Brain microvascular endothelial cell (primary cell): ENCODE data around the gene OLFM2.
A peak's percentile ranks its signal among the peaks of the same experiment; 100 is the strongest.
"Not testable (repeated sequence)": the region's sequence is repeated elsewhere in the genome, so short reads cannot be mapped to it uniquely, and the experiment has no call there.

Experiments used
- DNase-seq: peaks from one replicate; pipeline ENCODE4 v3.0.0-alpha.2; 2020
- H3K27ac ChIP-seq: fragments of 250-450 bp; sonication (Bioruptor Pico); 2 replicates; pipeline ENCODE4 v1.5.1; 2020; ENCODE audit warnings: mild to moderate bottlenecking, moderate library complexity
- H3K27me3 ChIP-seq: fragments of 250-450 bp; sonication (Bioruptor Pico); replicated peaks from 2 replicates; pipeline ENCODE4 v1.5.1; 2020; ENCODE audit warnings: mild to moderate bottlenecking
- H3K36me3 ChIP-seq: fragments of 250-450 bp; sonication (Bioruptor Pico); replicated peaks from 2 replicates; pipeline ENCODE4 v1.5.1; 2020; ENCODE audit warnings: mild to moderate bottlenecking
- H3K4me3 ChIP-seq: 2 replicates; pipeline ENCODE4 v1.5.1; 2011; ENCODE audit warnings: low read depth, mild to moderate bottlenecking, control low read depth, low read length, moderate library complexity
- in situ Hi-C: cut with HindIII; loops from 2 replicates; pipeline ENCODE4 v1.10.0; 2017; ENCODE audit warnings: low sequenced_read_pairs, low pct_ligation_motif_present
- TF ChIP-seq, protein P1 (sequence below): IDR thresholded peaks from 2 replicates; pipeline ENCODE4 v1.5.1; 2011; ENCODE audit warnings: low read depth, mild to moderate bottlenecking, moderate library complexity, low read length, control low read depth, inconsistent platforms; ENCODE audit errors: missing control alignments

OLFM2 gene

DNA sequence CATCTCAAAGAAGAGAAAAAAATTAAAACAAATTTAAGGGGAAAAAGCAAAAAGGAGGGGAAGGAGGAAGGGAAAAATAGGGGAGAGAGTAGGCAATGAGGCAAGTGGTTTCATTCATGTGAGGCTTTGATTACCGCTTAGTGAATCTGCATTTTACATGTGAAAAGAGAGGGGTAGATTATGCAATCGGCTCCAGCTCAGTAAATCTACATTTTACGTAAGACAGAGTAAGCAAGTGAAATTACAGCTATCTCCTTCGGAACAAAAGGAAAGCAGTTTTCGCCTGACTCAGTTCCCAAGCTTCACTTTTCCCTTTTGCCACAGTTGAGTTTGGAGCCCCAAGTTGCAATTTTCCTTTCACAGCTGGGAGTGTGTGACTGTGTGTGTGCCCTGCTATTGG, 16.0 kb upstream of the OLFM2 start:
- Histone ChIP-seq H3K36me3 (no peaks in the 10 kb centered on the region), H3K4me3 (no peak overlapping the region), H3K27me3 (no peaks in the 10 kb centered on the region), H3K27ac (no peak overlapping the region)
- TF ChIP-seq, protein P1, sequence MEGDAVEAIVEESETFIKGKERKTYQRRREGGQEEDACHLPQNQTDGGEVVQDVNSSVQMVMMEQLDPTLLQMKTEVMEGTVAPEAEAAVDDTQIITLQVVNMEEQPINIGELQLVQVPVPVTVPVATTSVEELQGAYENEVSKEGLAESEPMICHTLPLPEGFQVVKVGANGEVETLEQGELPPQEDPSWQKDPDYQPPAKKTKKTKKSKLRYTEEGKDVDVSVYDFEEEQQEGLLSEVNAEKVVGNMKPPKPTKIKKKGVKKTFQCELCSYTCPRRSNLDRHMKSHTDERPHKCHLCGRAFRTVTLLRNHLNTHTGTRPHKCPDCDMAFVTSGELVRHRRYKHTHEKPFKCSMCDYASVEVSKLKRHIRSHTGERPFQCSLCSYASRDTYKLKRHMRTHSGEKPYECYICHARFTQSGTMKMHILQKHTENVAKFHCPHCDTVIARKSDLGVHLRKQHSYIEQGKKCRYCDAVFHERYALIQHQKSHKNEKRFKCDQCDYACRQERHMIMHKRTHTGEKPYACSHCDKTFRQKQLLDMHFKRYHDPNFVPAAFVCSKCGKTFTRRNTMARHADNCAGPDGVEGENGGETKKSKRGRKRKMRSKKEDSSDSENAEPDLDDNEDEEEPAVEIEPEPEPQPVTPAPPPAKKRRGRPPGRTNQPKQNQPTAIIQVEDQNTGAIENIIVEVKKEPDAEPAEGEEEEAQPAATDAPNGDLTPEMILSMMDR: no peak
- in situ Hi-C loops: no loop called here
- DNase-seq: no peak

DNA sequence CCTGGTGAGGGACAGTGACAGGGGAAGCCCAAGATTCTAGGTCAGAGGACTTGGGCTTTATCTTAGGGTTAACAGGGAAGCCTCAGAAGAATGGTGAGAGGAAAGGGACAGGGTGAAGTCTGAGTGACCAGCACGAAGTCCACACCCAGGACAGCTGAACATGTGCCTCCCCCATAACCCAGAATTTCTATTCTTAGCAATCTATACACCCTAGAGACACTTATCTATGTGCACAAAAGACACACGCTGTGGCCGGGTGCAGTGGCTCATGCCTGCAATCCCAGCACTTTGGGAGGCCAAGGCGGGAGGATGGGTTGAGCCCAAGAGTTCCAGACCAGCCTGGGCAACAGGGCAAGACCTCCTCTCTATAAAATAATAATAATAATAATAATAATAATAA, 11.1 kb upstream of the OLFM2 start:
- Histone ChIP-seq H3K4me3 (no peak overlapping the region), H3K36me3 (no peaks in the 10 kb centered on the region), H3K27me3 (no peaks in the 10 kb centered on the region), H3K27ac (no peak overlapping the region)
- TF ChIP-seq, protein P1: no peak
- in situ Hi-C loops: no loop called here
- DNase-seq: no peak

DNA sequence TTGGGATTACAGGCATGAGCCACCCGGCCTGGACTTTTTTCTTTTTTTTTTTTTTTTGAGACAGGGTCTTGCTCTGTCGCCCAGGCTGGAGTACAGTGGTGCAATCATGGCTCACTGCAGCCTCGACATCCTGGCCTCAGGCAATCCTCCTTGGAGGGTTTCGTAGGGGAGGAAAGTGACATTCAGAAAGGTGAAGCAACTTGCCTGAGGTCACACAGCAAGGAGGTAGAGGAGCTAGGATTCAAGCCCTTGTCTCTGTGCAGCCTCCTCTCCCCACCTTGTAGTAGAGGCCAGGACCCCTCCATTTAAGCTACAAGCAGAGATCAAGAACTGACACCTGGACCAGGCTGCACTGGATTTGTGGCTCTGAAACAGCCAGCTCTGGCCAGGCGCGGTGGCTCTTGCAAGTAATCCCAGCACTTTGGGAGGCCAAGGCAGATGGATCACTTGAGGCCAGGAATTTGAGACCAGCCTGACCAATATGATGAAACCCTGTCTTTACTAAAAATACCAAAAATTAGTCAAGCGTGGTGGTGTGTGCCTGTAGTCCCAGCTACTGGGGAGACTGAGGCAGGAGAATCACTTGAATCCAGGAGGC, 10.3 kb upstream of the OLFM2 start:
- DNase-seq, H3K27ac ChIP-seq, in situ Hi-C loops, H3K4me3 ChIP-seq, H3K36me3 ChIP-seq, H3K27me3 ChIP-seq: not testable (repeated sequence)

DNA sequence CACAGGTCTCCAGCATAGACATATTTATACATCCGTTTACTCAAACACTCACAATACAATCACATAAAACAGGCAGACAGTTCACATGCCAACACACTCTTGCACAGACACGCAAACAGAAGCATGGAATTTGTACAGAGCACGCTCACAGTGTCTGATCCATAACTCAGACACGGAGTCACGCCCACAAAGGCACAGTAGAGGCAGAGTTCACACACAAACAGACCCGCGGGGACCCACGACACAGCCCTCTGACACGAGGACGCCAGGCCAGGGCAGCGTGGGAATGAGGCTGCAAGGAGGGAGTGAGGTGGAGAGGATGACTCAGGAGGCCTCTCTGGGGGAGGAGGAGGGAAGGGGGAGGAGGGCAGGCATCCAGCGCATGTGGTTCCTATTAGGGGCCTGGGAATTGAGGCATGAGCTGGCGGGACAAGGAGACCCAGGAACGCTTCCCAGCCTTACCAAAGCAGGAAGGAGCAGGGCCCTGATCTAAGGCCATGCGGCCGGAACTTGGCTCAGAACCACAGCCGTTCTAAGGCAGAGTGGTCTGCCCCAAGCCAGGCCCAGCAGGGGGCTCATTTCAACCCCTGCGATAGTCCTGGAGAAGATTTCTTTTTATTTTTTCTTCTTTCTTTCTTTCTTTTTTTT, 9.1 kb upstream of the OLFM2 start:
- TF ChIP-seq, protein P1: peak; percentile 52
- no peak overlapping the region for H3K4me3 ChIP-seq
- peak overlapping the region; percentile 85 for H3K27ac ChIP-seq
- no peaks in the 10 kb centered on the region for H3K36me3 ChIP-seq
- peak; percentile 98 for DNase-seq
- H3K27me3 ChIP-seq: no peaks in the 10 kb centered on the region
- in situ Hi-C loops: no loop called here

DNA sequence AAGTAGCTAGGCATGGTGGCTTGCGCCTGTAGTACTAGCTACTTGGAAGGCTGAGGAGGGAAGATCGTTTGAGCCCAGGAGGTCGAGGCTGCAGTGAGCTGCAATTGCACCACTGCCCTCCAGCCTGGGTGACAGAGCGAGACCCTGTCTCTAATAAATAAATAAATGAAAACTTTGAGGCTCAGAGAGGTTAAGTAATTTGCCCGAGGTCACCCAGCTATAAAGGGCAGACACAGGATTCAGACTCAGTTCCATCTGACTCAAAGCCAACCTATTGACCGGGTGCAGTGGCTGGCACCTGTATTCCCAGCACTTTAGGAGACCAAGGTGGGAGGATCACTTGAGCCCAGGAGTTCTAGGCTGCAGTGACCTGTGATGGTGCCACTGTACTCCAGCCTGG, 7.4 kb upstream of the OLFM2 start:
- Histone ChIP-seq H3K27me3 (no peaks in the 10 kb centered on the region), H3K4me3 (no peak overlapping the region), H3K27ac (no peak overlapping the region), H3K36me3 (no peaks in the 10 kb centered on the region)
- no peak for DNase-seq
- in situ Hi-C loops: no loop called here
- TF ChIP-seq, protein P1: no peak

DNA sequence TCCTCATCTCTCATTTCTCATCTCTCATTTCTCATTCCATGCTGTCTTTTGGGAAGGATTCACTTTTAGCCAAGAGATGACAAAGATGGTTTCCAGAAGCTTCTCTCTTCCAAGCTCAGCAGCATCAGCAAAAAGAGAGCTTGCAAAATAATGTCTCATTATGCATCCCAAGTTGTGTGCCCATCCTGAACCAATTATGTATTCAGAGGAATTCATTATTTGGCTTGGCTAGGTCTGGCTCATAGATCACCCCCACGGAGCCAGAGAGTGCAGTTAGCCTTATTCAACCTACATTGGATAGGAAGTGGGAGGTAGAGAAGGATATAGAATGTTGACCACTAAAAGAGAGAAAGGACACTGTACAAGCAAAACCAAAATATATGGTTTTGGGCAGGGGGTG, 5.4 kb upstream of the OLFM2 start:
- no peak for DNase-seq
- in situ Hi-C loops: no loop called here
- no peak overlapping the region for H3K27ac ChIP-seq

More for the DNA sequence above, 5.4 kb upstream of the OLFM2 start:
- Histone ChIP-seq H3K36me3 (no peaks in the 10 kb centered on the region), H3K4me3 (no peak overlapping the region), H3K27me3 (no peaks in the 10 kb centered on the region)
- TF ChIP-seq, protein P1: no peak
